Measurements from ENCODE around the gene ACOT8. TPM values are rescaled to one million over a fixed set of nuclear protein-coding genes. Genes with fewer than 3 reads are reported as not detected.
A peak's percentile ranks its signal among the peaks of the same experiment; 100 is the strongest.

Gene ACOT8
- total and polyA plus RNA-seq, 9 of the 15 experiments (the other 6 are each of a cell fraction or from before 2014, with no cell fraction given): 8.2 to 46.7 (median 20.7) TPM

DNA sequence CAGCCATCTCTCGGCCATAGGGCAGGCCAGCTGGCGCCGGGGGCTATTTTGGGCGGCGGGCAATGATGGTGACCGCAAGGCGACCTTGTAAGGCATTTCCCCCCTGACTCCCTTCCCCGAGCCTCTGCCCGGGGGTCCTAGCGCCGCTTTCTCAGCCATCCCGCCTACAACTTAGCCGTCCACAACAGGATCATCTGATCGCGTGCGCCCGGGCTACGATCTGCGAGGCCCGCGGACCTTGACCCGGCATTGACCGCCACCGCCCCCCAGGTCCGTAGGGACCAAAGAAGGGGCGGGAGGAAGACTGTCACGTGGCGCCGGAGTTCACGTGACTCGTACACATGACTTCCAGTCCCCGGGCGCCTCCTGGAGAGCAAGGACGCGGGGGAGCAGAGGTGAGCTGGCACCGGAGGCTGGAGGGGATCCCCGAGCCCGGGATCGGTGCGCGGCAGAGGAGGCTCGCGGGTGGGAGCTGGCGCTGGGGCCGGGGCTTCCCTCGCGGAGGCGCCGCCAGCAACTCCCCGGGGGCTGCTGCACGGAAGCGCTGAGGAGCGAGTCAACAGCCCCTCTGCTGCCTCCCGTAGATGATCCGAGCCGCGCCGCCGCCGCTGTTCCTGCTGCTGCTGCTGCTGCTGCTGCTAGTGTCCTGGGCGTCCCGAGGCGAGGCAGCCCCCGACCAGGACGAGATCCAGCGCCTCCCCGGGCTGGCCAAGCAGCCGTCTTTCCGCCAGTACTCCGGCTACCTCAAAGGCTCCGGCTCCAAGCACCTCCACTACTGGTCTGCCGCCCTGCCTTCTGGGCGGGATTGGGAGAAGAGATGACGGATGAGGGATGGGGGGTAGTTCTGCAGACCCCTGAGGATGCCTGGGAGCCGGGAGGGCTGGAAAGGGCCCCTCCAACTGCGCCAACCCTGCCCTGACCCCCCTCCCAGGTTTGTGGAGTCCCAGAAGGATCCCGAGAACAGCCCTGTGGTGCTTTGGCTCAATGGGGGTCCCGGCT is 34.1 kb upstream of the ACOT8 start, which contains the start of the genes CTSA and NEURL2 (continued):
- TF ChIP-seq NR4A1 (CRISPR knock-in tag; IDR thresholded peaks at IDR 0.05) (no peak), NR4A1 (tag; IDR thresholded peaks at IDR 0.05) (peak; percentile 56; the same call in 1 of the 2 replicates), NFATC3 (IDR thresholded peaks at IDR 0.05) (no peak), FOXK1 (CRISPR knock-in tag; IDR thresholded peaks at IDR 0.05; ENCODE audit: borderline replicate concordance) (no peak), ZC3H4 (CRISPR knock-in tag; IDR thresholded peaks at IDR 0.05; ENCODE audit: borderline replicate concordance) (no peak), SMARCB1 (IDR thresholded peaks at IDR 0.05; ENCODE audit: insufficient read length, low read depth) (no peak), TFAM (CRISPR knock-in tag; conservative IDR thresholded peaks at IDR 0.05) (no peak), ZNF232 (CRISPR knock-in tag; IDR thresholded peaks at IDR 0.05) (no peak)
- TF ChIP-seq, protein P1, sequence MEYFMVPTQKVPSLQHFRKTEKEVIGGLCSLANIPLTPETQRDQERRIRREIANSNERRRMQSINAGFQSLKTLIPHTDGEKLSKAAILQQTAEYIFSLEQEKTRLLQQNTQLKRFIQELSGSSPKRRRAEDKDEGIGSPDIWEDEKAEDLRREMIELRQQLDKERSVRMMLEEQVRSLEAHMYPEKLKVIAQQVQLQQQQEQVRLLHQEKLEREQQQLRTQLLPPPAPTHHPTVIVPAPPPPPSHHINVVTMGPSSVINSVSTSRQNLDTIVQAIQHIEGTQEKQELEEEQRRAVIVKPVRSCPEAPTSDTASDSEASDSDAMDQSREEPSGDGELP (CRISPR knock-in tag; IDR thresholded peaks at IDR 0.05; ENCODE audit: borderline replicate concordance): peak; percentile 89
- TF ChIP-seq, protein P2, sequence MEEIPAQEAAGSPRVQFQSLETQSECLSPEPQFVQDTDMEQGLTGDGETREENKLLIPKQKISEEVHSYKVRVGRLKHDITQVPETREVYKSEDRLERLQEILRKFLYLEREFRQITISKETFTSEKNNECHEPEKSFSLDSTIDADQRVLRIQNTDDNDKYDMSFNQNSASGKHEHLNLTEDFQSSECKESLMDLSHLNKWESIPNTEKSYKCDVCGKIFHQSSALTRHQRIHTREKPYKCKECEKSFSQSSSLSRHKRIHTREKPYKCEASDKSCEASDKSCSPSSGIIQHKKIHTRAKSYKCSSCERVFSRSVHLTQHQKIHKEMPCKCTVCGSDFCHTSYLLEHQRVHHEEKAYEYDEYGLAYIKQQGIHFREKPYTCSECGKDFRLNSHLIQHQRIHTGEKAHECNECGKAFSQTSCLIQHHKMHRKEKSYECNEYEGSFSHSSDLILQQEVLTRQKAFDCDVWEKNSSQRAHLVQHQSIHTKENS (CRISPR knock-in tag; IDR thresholded peaks at IDR 0.05): no peak
- TF ChIP-seq, protein P3, sequence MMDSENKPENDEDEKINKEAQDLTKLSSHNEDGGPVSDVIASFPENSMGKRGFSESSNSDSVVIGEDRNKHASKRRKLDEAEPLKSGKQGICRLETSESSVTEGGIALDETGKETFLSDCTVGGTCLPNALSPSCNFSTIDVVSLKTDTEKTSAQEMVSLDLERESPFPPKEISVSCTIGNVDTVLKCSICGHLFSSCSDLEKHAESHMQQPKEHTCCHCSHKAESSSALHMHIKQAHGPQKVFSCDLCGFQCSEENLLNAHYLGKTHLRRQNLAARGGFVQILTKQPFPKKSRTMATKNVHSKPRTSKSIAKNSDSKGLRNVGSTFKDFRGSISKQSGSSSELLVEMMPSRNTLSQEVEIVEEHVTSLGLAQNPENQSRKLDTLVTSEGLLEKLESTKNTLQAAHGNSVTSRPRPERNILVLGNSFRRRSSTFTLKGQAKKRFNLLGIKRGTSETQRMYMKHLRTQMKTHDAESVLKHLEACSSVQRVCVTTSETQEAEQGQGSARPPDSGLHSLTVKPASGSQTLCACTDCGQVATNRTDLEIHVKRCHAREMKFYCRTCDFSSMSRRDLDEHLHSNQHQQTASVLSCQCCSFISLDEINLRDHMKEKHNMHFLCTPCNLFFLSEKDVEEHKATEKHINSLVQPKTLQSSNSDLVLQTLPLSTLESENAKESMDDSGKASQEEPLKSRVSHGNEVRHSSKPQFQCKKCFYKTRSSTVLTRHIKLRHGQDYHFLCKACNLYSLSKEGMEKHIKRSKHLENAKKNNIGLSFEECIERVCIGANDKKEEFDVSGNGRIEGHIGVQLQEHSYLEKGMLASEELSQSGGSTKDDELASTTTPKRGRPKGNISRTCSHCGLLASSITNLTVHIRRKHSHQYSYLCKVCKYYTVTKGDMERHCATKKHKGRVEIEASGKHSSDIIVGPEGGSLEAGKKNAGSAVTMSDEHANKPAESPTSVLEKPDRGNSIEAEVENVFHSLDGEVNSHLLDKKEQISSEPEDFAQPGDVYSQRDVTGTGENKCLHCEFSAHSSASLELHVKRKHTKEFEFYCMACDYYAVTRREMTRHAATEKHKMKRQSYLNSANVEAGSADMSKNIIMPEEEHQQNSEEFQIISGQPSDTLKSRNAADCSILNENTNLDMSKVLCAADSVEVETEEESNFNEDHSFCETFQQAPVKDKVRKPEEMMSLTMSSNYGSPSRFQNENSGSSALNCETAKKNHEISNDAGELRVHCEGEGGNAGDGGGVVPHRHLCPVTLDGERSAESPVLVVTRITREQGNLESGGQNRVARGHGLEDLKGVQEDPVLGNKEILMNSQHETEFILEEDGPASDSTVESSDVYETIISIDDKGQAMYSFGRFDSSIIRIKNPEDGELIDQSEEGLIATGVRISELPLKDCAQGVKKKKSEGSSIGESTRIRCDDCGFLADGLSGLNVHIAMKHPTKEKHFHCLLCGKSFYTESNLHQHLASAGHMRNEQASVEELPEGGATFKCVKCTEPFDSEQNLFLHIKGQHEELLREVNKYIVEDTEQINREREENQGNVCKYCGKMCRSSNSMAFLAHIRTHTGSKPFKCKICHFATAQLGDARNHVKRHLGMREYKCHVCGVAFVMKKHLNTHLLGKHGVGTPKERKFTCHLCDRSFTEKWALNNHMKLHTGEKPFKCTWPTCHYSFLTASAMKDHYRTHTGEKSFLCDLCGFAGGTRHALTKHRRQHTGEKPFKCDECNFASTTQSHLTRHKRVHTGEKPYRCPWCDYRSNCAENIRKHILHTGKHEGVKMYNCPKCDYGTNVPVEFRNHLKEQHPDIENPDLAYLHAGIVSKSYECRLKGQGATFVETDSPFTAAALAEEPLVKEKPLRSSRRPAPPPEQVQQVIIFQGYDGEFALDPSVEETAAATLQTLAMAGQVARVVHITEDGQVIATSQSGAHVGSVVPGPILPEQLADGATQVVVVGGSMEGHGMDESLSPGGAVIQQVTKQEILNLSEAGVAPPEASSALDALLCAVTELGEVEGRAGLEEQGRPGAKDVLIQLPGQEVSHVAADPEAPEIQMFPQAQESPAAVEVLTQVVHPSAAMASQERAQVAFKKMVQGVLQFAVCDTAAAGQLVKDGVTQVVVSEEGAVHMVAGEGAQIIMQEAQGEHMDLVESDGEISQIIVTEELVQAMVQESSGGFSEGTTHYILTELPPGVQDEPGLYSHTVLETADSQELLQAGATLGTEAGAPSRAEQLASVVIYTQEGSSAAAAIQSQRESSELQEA (IDR thresholded peaks at IDR 0.05; ENCODE audit: low read depth): no peak
- TF ChIP-seq, protein P4, sequence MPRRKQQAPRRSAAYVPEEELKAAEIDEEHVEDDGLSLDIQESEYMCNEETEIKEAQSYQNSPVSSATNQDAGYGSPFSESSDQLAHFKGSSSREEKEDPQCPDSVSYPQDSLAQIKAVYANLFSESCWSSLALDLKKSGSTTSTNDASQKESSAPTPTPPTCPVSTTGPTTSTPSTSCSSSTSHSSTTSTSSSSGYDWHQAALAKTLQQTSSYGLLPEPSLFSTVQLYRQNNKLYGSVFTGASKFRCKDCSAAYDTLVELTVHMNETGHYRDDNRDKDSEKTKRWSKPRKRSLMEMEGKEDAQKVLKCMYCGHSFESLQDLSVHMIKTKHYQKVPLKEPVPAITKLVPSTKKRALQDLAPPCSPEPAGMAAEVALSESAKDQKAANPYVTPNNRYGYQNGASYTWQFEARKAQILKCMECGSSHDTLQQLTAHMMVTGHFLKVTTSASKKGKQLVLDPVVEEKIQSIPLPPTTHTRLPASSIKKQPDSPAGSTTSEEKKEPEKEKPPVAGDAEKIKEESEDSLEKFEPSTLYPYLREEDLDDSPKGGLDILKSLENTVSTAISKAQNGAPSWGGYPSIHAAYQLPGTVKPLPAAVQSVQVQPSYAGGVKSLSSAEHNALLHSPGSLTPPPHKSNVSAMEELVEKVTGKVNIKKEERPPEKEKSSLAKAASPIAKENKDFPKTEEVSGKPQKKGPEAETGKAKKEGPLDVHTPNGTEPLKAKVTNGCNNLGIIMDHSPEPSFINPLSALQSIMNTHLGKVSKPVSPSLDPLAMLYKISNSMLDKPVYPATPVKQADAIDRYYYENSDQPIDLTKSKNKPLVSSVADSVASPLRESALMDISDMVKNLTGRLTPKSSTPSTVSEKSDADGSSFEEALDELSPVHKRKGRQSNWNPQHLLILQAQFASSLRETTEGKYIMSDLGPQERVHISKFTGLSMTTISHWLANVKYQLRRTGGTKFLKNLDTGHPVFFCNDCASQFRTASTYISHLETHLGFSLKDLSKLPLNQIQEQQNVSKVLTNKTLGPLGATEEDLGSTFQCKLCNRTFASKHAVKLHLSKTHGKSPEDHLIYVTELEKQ (CRISPR knock-in tag; IDR thresholded peaks at IDR 0.05): no peak

Measured in K562 (cell line).